Fibroblast of skin of scalp (primary cell): Measurements from ENCODE around the gene LCAT.

ENCODE experiments used
- DNase-seq: peaks from one replicate; pipeline ENCODE4 v3.0.0-alpha.2; 2013

LCAT gene

DNA sequence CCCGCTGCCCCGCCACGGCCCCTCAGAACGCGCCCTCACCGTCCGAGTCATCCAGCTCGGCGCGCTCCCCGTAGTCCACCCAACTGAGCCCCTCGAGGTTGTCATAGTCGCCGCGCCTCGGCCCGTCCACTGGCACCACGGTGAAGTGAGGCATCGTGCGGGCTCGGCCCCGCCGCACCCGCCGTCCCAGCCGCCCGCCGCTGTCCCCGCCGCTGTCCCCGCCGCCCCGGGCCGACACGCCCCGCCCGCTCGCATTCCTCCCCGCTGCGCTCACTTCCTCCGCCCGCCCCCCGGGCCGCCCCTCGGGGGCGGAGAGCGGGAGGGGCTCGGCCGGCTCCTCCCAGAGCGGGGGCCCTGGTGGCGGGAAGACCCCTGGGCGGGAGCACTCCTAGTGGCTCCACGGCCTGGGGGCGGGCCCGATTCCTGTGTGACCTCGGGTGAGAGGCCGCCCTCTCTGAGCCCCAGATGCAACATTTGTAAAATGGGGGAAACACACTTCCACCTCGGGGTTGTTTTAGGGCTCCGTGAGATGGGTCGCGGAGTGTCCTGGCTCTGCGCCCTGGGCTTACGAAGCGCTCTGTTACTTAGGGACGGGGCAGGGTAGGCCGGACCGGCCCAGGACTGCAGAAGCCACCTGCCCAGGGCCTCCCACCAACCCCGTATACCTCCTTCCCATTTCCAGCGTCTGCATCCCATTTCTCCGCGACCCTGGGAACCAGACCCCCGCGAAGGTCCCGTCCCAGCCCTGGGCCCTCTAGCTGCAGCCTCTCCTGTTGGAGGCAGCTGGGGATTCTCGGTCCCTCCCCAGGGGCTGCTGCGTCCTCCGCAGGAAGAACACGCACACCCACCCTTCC lies 24.7 kb upstream of the LCAT start, which contains the start of gene SLC12A4:
TSS of gene SLC12A4 (minus strand) at position 238 of the 854 bp plus-strand sequence. CDS start at position 154, 84 bp downstream.
- peak; percentile 90 for DNase-seq

DNA sequence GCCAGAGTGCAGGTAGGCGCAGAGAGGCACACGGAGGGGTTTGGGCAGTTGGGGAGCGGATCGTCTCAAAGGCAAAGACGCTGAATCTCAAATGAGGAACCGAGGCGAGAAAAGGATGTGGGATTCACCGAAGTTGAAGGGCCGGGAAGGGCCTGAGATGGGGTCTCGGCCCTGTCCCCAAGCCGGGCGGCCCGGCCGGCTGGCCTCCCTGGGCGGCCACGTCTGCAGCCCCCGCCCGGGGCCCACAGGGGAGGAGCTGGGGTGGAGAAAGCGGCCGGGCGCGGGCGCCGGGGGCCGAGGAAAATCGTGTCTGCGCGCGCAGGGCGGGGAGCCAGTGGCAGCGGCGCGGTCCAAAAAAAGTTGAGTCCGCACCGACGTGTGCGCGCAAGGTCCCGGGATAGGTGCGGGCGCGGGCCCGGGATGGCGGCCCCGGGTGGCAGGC lies 24.1 kb upstream of the LCAT start:
- peak; percentile 41 for DNase-seq

DNA sequence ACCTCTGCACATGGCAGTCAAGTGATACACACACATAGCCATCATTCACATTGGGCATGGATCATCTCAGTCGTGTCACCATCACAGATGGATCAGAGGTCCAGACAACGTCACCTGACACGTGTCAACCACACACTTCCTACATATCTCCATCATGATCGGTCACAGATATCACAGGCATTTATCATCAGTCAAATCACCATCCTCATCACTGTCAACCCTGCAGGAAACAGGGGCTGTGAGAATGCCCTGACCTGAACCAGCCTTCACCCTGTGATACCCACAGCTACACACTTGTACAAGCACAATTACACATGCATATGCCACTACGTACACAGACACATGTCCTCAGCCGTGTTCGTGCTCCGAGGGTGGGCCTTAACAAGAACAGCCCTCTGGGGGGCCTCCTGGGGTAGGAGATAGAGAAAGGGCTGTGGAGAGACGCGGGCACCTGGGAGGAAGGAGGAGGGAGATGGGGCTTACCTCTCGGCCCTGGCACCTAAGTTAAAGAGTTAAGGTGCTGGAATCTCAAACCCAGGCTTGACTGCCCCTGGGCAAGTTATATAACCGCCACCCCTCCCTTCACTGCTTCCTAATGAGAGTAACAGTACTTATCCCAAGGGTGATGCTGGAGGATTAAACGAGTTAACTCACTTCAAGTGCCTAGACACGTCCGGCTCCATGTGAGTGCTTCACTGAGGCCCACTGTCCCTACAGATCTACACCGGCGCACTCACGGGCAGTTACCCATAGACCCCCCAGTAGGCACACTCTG lies 23.4 kb upstream of the LCAT start:
- DNase-seq: peak; percentile 22

DNA sequence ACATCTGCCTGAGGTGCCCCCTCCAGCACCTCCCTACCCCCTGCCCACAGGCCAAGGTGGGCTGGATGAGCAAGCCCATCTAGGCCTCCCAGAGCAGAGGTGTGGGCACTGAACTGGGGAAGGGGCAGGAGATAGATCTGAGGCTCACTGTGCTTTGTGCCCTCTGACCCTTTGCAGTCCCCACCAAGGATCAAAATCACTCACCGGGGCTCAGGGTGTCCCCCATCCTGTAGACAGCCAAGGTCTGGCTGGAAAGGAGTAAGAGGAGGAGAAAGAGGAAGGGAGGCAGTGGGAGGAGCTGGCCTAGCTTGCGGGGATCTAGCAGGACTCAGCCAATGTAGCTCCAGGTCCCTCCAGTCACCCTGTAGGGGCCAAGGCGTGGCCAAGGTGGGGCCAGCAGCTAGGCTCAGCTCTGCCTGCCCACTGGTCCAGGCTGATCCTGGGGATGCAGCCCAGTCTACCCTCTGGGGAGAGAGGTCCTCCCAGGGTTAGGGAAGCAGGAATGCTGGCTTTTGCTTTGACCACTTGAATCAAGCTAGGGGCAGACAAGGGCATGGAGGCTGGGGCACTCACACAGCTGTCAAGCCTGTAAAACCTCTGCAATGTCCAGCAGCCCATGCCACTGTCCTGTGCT lies 22.7 kb upstream of the LCAT start:
- DNase-seq: peak; percentile 15

DNA sequence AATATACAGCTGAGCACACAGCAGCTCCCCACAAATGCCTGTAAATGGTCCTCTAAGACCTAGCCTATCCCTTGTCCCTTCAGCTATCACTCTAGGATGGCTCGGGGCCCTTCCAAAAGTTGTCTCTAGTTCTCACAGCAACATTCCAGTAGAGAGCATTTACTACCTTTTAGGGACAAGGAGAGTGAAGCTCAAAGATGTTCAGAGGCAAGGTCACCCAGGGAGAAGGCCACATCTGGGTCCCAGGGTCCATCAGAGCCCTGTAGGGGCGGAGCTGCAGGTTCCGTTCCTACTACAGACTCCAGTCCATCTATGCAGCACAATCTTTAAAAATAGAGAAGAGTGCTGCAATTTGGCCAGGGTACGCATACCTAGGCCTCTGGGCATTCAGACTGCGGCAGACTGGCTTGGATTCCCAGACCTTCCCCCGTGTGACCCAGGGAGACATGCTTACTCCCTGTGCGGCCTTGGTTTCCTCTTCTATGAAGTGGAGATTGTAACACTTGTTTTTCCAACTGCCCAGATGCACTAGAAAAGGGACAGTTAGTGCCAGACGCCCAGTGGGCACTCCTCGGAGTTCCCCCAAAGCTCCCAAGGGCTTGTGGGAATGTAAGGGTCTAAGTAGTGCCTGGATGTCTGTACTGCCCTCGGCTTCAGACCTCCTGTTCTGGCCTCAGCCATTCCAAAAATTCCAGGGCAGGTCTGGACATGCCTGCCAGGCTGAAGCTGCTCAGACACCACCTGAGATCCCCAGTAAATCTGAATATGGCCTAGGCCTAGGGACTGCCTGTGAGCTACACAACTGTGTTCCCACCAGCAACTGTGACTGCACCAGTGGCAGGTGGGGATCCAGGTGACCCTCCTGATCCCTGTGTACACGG lies 22.0 kb upstream of the LCAT start:
- no peak for DNase-seq

DNA sequence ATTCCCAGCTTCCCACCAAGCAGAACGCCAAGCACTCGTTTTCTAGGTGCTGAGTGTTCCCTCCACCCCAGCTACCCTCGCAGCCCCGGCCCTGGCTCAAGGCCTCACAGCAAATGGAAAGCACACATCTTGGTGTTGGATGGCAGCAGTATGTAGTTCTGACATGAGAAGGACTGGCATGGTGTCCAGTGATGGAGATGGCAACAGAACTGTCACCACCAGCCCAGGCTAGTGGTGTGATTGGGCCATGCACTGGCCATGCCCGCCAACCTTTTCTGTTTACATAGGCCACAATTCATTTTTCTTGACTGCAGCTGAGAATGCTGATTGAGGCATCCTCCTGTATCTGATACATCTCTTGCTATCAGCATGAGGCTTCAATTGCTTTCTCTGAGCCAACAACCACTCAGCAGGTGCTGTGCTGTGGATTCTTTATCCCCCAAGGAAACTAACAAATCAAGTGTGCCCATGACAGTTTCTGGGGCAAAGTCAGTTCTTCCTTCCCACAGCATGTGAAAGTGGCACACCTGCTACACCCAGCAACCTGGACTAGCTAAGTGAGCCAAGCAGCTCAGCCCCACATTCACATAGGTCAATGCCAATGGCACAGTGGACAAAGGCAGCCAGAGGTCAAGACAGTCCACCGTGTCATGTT lies 20.7 kb upstream of the LCAT start:
- no peak for DNase-seq

DNA sequence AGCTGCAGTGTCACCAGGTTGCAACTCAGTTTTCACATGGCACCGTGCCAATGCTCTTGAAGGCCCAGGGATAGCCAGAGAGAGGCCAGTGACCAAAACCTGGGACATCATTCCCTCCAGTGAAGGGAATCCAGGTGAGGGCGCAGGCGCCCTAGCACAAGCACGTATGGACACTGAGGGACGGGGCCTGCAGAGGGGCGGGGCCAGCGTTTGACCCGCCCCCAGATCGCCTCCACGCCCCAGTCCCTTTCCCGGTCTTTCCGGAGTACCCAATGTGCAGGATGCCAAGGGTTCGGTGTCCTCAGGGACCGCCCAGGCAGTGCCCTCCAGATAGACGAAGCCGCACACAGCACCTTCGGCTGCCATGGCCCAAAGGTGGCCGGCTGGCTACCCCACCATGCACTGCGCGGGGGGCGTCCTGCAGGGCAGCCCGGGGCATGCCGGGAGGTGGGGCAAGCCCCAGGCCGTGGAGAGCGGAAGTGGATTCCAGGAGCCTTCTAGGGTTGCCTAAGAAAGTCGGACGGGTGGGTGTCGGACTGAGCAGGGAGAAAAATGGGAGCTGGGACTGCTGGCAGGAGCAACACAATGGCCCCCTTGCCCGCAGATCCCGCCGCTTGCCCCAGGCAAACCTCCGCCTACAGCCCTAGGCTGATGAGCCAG lies 19.9 kb upstream of the LCAT start:
- DNase-seq: no peak

DNA sequence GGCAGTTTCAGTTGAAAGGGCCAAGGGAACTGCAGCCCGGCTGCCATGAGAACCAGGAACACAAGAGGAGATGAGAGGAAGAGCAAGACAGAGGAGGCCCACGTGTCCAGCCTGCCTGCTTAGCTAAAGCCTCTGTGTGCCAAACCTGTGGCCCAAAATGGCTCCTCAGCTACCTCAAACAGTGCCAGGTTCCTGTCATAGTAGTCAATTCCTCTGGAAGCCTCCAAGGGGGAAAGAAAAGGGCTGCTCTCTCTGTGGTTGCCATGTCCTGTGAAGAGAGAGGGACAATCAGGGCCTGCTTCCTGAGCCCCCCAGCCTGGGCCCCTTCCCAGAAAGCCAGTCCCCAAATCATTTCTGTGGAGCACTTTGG lies 19.4 kb upstream of the LCAT start:
- DNase-seq: no peak

DNA sequence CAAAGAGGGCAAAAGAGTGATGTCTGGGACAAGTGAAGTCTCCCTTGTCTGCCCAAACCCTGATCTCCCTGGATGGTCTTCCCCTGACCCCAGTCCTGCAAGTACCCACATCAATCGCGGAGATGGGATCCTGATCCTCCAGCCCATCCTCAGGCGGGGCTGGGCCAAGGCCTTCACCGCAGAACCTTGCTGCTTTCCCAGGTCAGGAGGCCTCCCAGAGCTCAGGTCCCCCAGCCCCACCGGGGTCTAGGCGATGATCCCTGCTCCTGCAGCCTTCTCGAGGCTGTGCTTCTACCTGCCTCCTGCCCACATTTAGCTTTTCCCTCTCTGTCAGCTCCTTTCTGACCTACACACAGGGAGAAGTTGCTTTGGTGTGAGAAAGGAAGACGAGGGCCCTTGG lies 18.2 kb upstream of the LCAT start:
- no peak for DNase-seq

DNA sequence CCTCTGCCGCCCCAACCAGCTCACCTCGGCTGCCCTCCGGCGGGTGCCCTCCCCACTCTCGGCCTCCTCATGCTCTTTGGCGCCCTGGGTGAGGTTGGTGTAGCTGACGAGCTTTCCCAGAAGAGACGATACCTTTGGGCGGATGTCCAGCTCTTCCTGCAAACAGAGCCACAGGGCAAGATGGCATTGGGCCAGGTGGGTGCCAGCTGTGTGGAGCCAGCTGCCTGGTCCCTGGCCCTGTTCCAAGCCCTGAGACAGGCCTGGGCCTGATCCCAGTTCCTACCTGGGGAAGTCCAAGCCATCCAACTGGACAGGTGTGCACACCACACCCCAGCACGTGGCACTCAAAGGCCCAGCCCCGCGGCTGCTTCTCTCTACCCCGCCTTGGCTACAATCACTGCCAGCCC lies 17.6 kb upstream of the LCAT start:
- DNase-seq: no peak

DNA sequence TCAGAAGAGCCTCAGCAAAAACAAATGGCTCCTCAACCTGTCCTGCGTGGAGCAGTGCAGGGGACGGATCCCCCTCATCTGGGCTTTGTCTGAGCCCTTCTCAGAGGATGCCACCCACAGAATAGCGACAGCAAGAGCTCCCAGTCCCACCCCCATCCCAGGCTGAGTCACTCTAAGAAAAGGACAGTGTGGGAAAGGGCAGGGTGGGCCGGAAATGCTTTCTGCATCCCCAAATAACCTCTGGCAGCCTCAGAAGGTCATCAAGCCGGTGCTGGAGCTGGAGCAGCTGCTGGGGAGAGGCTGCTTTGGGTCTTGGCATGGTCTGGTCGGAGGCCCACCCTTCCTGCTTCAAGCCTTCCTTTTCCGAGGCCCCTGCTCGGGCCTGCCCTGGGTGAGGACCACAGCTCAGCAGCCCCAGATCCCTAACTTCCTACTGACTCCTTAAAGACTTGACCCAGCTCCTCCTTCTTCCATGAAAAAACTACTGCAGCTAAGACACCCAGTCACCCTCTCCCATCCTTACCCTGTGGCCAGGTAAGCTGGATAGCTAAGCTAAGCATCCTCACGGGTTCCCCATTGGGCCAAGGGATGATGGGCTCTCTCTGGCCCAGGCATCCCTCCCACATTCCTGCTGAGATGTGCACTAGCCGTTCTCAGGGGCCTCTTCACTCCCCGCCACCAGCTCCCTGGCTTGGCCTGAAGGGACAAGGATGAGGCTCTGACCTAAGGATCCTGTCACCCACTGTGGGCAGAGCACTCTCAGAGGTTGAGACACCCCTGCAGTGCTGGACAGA lies 15.8 kb upstream of the LCAT start:
- no peak for DNase-seq

DNA sequence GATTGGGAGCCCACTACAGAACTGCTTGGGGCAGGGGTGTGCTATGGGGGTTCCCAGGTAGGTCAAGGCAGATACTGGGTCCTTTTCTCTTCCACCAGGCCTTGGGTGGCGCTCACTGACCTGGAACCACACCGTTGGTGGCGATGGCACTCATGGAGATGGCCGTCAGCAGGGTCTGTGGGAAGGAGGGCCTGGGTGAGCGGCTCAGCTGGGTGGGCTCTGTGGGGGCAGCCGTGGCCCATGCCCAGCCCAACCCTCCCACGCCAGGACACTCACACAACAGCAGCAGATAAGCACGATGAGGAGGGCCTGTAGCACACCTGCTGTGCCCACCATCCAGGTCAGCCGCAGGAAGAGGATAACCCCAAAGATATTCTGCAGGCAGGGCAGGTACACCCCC lies 13.7 kb upstream of the LCAT start:
- no peak for DNase-seq

DNA sequence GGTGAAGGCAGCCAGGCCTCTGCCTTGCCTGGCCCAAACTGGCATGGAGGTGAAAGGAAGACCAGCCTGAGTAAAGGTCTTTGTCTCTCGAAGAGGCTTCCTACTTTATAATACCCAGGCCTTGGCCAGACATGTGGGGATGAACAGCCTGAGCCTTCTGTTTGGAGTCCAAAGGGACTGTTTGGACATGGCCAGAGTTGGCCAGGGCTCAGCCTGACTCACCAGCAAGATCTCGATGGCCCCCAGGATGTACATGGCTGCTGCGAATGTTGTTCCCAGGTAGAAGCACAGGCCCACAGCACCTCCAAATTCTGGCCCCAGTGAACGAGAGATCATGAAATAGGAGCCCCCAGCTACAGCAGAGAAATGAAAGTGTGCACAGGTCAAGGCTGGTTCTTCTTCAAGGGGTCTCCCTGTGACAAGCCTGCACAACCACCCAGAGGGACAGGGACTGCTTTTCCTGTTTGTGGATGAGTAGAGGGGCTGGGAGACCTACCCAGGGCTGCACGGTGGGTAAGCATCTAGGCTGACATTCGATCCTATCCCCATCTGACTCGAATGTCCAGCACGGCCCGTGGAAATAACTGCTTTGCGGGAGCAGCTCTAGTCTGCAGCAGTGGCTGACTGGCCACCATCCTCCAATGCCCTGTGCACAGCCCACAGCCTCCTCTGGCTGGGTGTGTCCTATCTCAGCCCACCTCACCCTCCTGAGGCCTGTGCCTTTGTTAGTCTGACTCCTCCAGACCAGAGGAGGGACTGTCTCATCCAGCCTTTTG lies 10.7 kb upstream of the LCAT start:
- no peak for DNase-seq

DNA sequence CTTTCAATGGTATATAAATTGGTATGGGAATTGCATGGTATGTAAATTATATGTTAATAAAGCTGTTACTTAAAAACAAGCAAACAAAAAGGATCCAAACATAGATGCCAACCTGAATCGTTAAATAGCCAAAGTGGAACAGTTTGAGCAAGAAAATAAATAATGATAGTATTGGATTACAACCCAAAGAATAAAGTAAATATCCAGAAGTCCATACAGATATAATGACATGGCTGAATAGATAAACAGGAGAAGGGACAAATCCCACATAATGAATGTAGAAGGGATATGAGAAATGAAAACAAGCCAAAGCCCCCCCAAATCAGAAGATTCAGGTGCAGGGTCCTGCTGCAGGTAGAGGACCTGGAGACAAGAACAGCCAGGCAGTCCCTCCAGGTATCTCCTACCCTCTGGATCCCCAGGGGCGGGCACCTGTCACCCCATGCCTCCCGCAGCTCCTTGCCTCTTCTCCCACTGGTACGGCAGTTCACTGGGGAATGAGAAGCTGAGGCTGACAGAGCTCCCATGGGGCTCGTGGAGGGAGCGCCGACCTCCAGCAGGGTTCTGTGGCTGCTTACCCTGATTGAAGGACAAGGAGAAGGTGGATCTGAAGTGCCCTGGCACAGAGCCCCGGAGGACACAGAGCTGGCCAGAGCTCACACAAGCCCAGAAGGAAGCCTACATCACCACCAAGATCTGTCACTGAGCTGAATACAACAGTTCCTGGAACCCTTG lies 9.9 kb upstream of the LCAT start:
- DNase-seq: no peak

DNA sequence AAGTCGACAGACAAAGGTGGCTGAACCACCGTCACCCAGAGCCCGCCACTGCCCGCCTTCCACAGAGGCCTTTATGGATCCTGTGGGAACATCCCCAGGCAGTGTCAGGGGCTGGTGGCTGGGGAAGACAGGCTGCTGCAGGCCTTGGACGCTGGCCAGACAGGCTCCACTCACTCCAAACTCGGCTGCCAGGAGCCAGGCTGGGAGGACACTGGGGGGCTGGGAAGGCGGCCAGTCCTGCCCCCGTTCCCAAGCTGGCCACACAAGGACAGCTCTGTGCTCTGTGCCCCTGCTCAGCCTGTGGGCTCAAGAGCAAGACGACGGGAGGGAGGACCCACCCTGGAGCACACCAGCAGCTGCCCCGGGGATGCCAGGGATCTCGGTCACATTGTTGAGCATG lies 7.6 kb upstream of the LCAT start:
- no peak for DNase-seq

DNA sequence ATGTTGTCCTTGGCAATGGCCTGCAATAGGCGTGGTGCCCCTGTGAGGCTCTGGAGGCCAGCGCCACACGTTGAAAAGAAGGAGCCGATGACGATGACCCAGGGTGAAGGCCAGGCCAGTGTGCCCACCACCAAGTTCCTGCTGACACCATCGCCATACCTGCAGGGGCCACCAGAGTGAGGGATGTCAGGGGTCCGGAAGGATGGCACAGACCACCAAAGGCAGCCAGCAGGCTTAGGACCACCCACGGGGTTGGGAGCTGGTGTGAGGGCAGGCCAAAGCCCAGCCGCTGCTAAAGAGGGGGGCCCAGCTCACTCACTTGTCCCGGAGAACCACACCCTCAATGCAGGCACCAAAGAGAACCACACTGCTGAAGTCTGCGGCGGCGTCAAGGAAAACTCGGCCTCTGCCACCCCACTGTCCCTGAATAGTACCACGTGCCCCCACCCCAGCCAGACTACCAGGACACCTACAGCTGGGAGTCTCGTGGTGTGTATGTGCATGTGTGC lies 6.5 kb upstream of the LCAT start:
- DNase-seq: no peak

DNA sequence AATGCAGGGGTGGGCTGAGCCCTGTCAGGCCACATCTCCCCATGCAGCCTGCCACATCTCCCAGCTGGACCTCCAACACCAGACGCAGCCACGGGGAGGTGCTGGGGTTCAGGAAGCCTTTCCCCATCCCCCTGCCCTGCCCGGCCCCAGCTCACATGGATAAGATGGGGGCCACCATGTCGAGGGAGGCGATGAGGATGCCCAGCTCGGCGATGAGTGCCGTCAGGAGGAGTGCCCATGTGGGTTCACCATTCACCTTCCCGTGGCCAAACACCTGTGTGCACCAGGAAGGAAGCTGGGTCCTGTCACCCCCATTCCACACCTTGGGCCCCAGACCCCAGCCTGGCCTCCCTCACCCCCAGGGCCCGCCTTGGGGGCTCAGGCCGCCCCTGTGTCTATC lies 5.7 kb upstream of the LCAT start:
- no peak for DNase-seq

DNA sequence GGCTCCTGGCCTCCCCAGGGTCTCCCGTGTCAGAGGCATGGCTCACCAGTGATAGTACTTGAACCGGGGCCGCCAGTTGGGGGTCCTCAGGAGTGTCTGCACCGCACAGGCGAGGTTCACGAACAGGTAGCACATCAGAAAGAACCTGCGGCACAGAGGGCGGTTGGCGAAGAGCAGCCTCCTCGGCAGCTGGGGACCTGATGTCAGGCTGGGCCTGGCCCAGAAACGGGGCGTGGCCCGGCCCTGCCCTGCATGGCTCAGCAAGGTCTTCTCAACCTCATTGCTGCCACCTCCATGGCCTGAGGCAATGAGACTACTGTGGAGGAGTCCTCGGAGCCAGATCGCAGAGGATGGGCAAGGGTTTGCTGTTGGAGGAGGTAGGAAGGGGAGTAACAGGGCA lies 4.1 kb upstream of the LCAT start:
- DNase-seq: no peak
